Measurements from ENCODE around the gene PEX26. TPM values are rescaled to one million over a fixed set of nuclear protein-coding genes. Genes with fewer than 3 reads are reported as not detected.

The PEX26 gene
- total RNA-seq, 2 donors from 2014 or later = 43.1 to 45.7 TPM

- WGBS, 2 experiments (ENCODE audit: insufficient coverage in 1 of 2, insufficient read length in 1 of 2) = 94 to 95% methylated on average over 17 to 22 of the region's 22 CpGs
- peaks cover 65% of the 10 kb centered on the region for H3K36me3 Mint-ChIP-seq (ENCODE audit: low read depth)
- TF ChIP-seq CTCF (conservative IDR thresholded peaks at IDR 0.05) = no peak
- H3K4me3 Mint-ChIP-seq = no peak overlapping the region
- no peak overlapping the region for H3K9ac ChIP-seq (ENCODE audit: extremely low read depth, low read length, poor library complexity, severe bottlenecking)
- no peaks in the 10 kb centered on the region for H3K4me1 ChIP-seq (ENCODE audit: control insufficient read depth, insufficient read depth, low read length)
- peaks cover 4% of the 10 kb centered on the region for H3K9me3 ChIP-seq (ENCODE audit: control insufficient read depth, low read length)
- no peak overlapping the region for H3K27ac ChIP-seq (ENCODE audit: low read depth, low read length)
- no peaks in the 10 kb centered on the region for H3K27me3 ChIP-seq (ENCODE audit: control insufficient read depth, insufficient read depth, low read length, poor library complexity, severe bottlenecking)
- H3K36me3 ChIP-seq (ENCODE audit: control insufficient read depth, insufficient read depth, low read length) = peaks cover 40% of the 10 kb centered on the region
- H3K4me3 ChIP-seq (ENCODE audit: low read length) = no peak overlapping the region
- no peaks in the 10 kb centered on the region for H3K4me1 Mint-ChIP-seq
- H3K27ac Mint-ChIP-seq = peak overlapping the region; percentile 6
- no peaks in the 10 kb centered on the region for H3K9me3 Mint-ChIP-seq
- no peaks in the 10 kb centered on the region for H3K27me3 Mint-ChIP-seq (ENCODE audit: insufficient read depth)
- no peak for DNase-seq
Measured at GRCh38 chr22:18091916-18092526, 14.2 kb downstream of the PEX26 start.

- no peaks in the 10 kb centered on the region for H3K9me3 Mint-ChIP-seq
- no peaks in the 10 kb centered on the region for H3K4me1 Mint-ChIP-seq
- Histone ChIP-seq H3K4me1 (ENCODE audit: control insufficient read depth, insufficient read depth, low read length) (no peaks in the 10 kb centered on the region), H3K4me3 (ENCODE audit: low read length) (no peak overlapping the region), H3K27ac (ENCODE audit: low read depth, low read length) (no peak overlapping the region), H3K9ac (ENCODE audit: extremely low read depth, low read length, poor library complexity, severe bottlenecking) (no peak overlapping the region), H3K9me3 (ENCODE audit: control insufficient read depth, low read length) (peaks cover 4% of the 10 kb centered on the region), H3K36me3 (ENCODE audit: control insufficient read depth, insufficient read depth, low read length) (peaks cover 24% of the 10 kb centered on the region), H3K27me3 (ENCODE audit: control insufficient read depth, insufficient read depth, low read length, poor library complexity, severe bottlenecking) (no peaks in the 10 kb centered on the region)
- no peak overlapping the region for H3K27ac Mint-ChIP-seq
- WGBS, 2 experiments (ENCODE audit: insufficient coverage in 1 of 2, insufficient read length in 1 of 2) = 84 to 98% methylated on average over 3 to 6 of the region's 6 CpGs
- peaks cover 52% of the 10 kb centered on the region for H3K36me3 Mint-ChIP-seq (ENCODE audit: low read depth)
- H3K27me3 Mint-ChIP-seq (ENCODE audit: insufficient read depth) = no peaks in the 10 kb centered on the region
- no peak for DNase-seq
- no peak overlapping the region for H3K4me3 Mint-ChIP-seq
- TF ChIP-seq CTCF (conservative IDR thresholded peaks at IDR 0.05) = no peak
Measured at GRCh38 chr22:18093661-18094060, 15.9 kb downstream of the PEX26 start.

GRCh38 chr22:18095101-18095805, 17.5 kb downstream of the PEX26 start:
- Histone ChIP-seq H3K4me3 (ENCODE audit: low read length) (no peak overlapping the region), H3K27me3 (ENCODE audit: control insufficient read depth, insufficient read depth, low read length, poor library complexity, severe bottlenecking) (no peaks in the 10 kb centered on the region), H3K36me3 (ENCODE audit: control insufficient read depth, insufficient read depth, low read length) (peaks cover 10% of the 10 kb centered on the region), H3K27ac (ENCODE audit: low read depth, low read length) (no peak overlapping the region), H3K4me1 (ENCODE audit: control insufficient read depth, insufficient read depth, low read length) (no peaks in the 10 kb centered on the region), H3K9ac (ENCODE audit: extremely low read depth, low read length, poor library complexity, severe bottlenecking) (no peak overlapping the region), H3K9me3 (ENCODE audit: control insufficient read depth, low read length) (peaks cover 4% of the 10 kb centered on the region)
- 92 to 93% methylated on average over 4 to 8 of the region's 8 CpGs for WGBS, 2 experiments (ENCODE audit: insufficient coverage in 1 of 2, insufficient read length in 1 of 2)
- no peak for DNase-seq
- H3K27ac Mint-ChIP-seq = no peak overlapping the region
- TF ChIP-seq CTCF (conservative IDR thresholded peaks at IDR 0.05) = no peak
- no peaks in the 10 kb centered on the region for H3K27me3 Mint-ChIP-seq (ENCODE audit: insufficient read depth)
- peaks cover 40% of the 10 kb centered on the region for H3K36me3 Mint-ChIP-seq (ENCODE audit: low read depth)
- no peaks in the 10 kb centered on the region for H3K9me3 Mint-ChIP-seq
- no peak overlapping the region for H3K4me3 Mint-ChIP-seq
- H3K4me1 Mint-ChIP-seq = no peaks in the 10 kb centered on the region

All from endodermal cell (in vitro differentiated cells).